OCI-LY1 (cell line): ENCODE results near the gene MEIOSIN.
"Not testable (repeated sequence)": the region's sequence is repeated elsewhere in the genome, so short reads cannot be mapped to it uniquely, and the experiment has no call there.

Source experiments
- H2AFZ ChIP-seq: fragments of 200-600 bp; sonication (generic), shearing (Covaris generic); 2 replicates; pipeline ENCODE4 v1.6.0; 2014; ENCODE audit warnings: antibody characterized with exemption, mild to moderate bottlenecking, low read length
- H3F3A ChIP-seq: fragments of 200-600 bp; sonication (generic), shearing (Covaris generic); 2 replicates; pipeline ENCODE4 v1.6.0; 2014; ENCODE audit warnings: mild to moderate bottlenecking, antibody characterized with exemption, low read length, moderate library complexity; ENCODE audit not compliant: insufficient read depth
- H3K27ac ChIP-seq: fragments of 200-600 bp; sonication (generic); 2 replicates; pipeline ENCODE4 v1.5.1; 2014; ENCODE audit warnings: low read length, mixed run types, mild to moderate bottlenecking, low read depth; ENCODE audit not compliant: poor library complexity, severe bottlenecking
- H3K27me3 ChIP-seq: fragments of 200-600 bp; sonication (generic); 2 replicates; pipeline ENCODE4 v1.6.0; 2014; ENCODE audit warnings: antibody characterized with exemption, mild to moderate bottlenecking, low read length, moderate library complexity; ENCODE audit not compliant: insufficient read depth
- H3K36me3 ChIP-seq: fragments of 200-600 bp; sonication (generic); 2 replicates; pipeline ENCODE4 v1.6.1; 2014; ENCODE audit warnings: mild to moderate bottlenecking, antibody characterized with exemption, low read length, moderate library complexity, mixed read lengths; ENCODE audit not compliant: insufficient read depth
- H3K4me1 ChIP-seq: fragments of 200-600 bp; sonication (generic); 2 replicates; pipeline ENCODE4 v1.5.1; 2014; ENCODE audit warnings: mild to moderate bottlenecking, low read length, moderate library complexity; ENCODE audit not compliant: insufficient read depth, severe bottlenecking
- H3K4me2 ChIP-seq: fragments of 200-600 bp; sonication (generic), shearing (Covaris generic); 2 replicates; pipeline ENCODE4 v1.6.1; 2014; ENCODE audit warnings: low read length
- H3K4me3 ChIP-seq: fragments of 200-600 bp; sonication (generic); 2 replicates; pipeline ENCODE4 v1.5.1; 2014; ENCODE audit warnings: low read length, low read depth, mild to moderate bottlenecking, mixed read lengths; ENCODE audit not compliant: poor library complexity, severe bottlenecking
- H3K79me2 ChIP-seq: fragments of 200-600 bp; shearing (Covaris generic); 2 replicates; pipeline ENCODE4 v1.6.1; 2016; ENCODE audit warnings: mixed run types, low read length, mixed read lengths; ENCODE audit not compliant: insufficient read depth
- H3K9ac ChIP-seq: fragments of 200-600 bp; sonication (generic), shearing (Covaris generic); 2 replicates; pipeline ENCODE4 v1.6.1; 2014; ENCODE audit warnings: mild to moderate bottlenecking, low read length, mixed read lengths
- H3K9me2 ChIP-seq: fragments of 200-600 bp; sonication (generic), shearing (Covaris generic); 2 replicates; pipeline ENCODE4 v1.6.1; 2014; ENCODE audit warnings: low read depth, mild to moderate bottlenecking, low read length, mixed read lengths
- H3K9me3 ChIP-seq: fragments of 200-600 bp; shearing (Covaris generic); 2 replicates; pipeline ENCODE4 v1.6.1; 2014; ENCODE audit warnings: low read length, mixed read lengths
- H4K20me1 ChIP-seq: fragments of 200-600 bp; sonication (generic), shearing (Covaris generic); 2 replicates; pipeline ENCODE4 v1.6.0; 2016; ENCODE audit warnings: mild to moderate bottlenecking, low read length; ENCODE audit not compliant: insufficient read depth
- CTCF ChIP-seq: fragments of 200-600 bp; sonication (generic), shearing (Covaris generic); IDR thresholded peaks from 2 replicates; pipeline ENCODE4 v1.5.1; 2017; ENCODE audit warnings: mild to moderate bottlenecking, antibody characterized with exemption, low read length, moderate library complexity, mixed read lengths
- EZH2 ChIP-seq: fragments of 200-600 bp; sonication (generic), shearing (Covaris generic); IDR thresholded peaks from 2 replicates; pipeline ENCODE4 v1.8.0; 2017; ENCODE audit warnings: borderline replicate concordance, mixed run types, mild to moderate bottlenecking, antibody characterized with exemption, low read length, moderate library complexity, mixed read lengths

Gene MEIOSIN

DNA sequence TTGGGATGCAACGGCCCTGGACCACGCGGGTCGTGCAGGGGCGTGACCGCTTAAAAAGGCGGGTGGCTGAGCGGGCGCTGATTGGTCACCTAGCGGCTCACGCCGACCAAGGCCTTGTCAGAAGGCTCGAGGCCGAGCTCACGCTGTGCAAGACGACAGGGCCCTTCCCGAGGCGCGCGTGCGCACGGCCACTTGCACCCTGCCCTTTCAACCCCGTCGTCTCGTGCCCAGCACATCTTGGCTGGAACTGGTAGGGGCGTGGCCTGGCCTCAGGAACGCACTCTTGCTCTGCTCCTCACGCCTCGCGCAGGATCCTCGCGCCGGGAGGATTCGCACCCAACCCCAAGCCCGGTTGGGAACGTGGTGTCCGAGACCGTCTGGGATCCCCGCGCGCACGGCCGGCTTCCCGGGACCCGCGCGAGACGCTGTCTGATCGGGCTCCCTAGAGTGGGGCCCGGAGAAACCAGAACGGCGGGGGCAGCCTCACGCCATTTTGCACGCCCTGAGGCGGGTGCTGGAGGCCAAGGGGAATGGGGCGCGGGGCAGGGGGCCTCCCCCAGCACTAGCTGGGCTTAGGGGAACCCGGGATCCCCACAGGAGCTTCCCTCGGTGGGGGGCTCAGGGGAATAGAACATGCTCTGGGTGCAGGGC, at the start of gene MEIOSIN:
TSS of gene MEIOSIN (plus strand) at position 280 of the 651 bp plus-strand sequence. CDS start 1,938 bp downstream, outside the sequence.
- Histone ChIP-seq H3K9me3 (no peaks in the 10 kb centered on the region), H3K9ac (no peak within 1 kb of the TSS), H4K20me1 (no peaks in the 10 kb centered on the region), H3K27ac (no peak within 1 kb of the TSS), H3K4me3 (no peak within 1 kb of the TSS), H3K4me2 (no peak within 1 kb of the TSS), H3K36me3 (no peaks in the 10 kb centered on the region), H3K4me1 (peaks cover 9% of the 10 kb centered on the region), H2AFZ (no peak within 1 kb of the TSS), H3F3A (no peaks in the 10 kb centered on the region), H3K79me2 (peaks cover 21% of the 10 kb centered on the region), H3K27me3 (no peaks in the 10 kb centered on the region), H3K9me2 (no peaks in the 10 kb centered on the region)
- TF ChIP-seq EZH2 (no peak), CTCF (no peak)

GRCh38 chr19:45685045-45685444, 48.2 kb upstream of the MEIOSIN start:
- H4K20me1 ChIP-seq, H3K79me2 ChIP-seq, H2AFZ ChIP-seq, H3K9me2 ChIP-seq, H3F3A ChIP-seq, H3K27ac ChIP-seq, H3K4me3 ChIP-seq, H3K9me3 ChIP-seq, H3K27me3 ChIP-seq, H3K4me2 ChIP-seq, H3K9ac ChIP-seq: not testable (repeated sequence)
- Histone ChIP-seq H3K36me3 (peaks cover 58% of the 10 kb centered on the region), H3K4me1 (peaks cover 13% of the 10 kb centered on the region)

GRCh38 chr19:45687599-45687998, 45.6 kb upstream of the MEIOSIN start:
- Histone ChIP-seq H3K4me2 (no peak overlapping the region), H2AFZ (no peak overlapping the region), H3K27me3 (no peaks in the 10 kb centered on the region), H3F3A (no peaks in the 10 kb centered on the region), H3K9ac (no peak overlapping the region), H3K27ac (no peak overlapping the region), H3K4me3 (no peak overlapping the region), H3K9me3 (no peaks in the 10 kb centered on the region), H3K4me1 (peaks cover 8% of the 10 kb centered on the region), H3K79me2 (peaks cover 11% of the 10 kb centered on the region), H3K9me2 (no peaks in the 10 kb centered on the region), H3K36me3 (peaks cover 58% of the 10 kb centered on the region), H4K20me1 (no peaks in the 10 kb centered on the region)
- TF ChIP-seq EZH2 (no peak), CTCF (no peak; the same call in 1 of the 2 replicates)
